CD4-positive, alpha-beta memory T cell (primary cell): ENCODE results near the gene HIC1. TPM values are rescaled to one million over a fixed set of nuclear protein-coding genes. Genes with fewer than 3 reads are reported as not detected.
"Not testable (repeated sequence)": the region's sequence is repeated elsewhere in the genome, so short reads cannot be mapped to it uniquely, and the experiment has no call there.

ENCODE experiments used
- CTCF ChIA-PET: fragments of 350-600 bp; sonication (Branson Sonifier 250); formaldehyde crosslinking; loops from one replicate; lab custom pipeline; 2021; ENCODE audit warnings: inconsistent platforms; ENCODE audit not compliant: partially characterized antibody; lab: Charles Lee
- POLR2A ChIA-PET: fragments of 350-600 bp; sonication (Branson Sonifier 250); formaldehyde crosslinking; loops from one replicate; lab custom pipeline; 2021; ENCODE audit not compliant: partially characterized antibody; lab: Charles Lee
- DNase-seq, 5 donors: peaks; one replicate each; pipeline versions ENCODE4 v3.0.0 to v3.0.0-alpha.2; 2020 to 2022; ENCODE audit warnings: mixed read lengths in 1 of 5
- H3K27ac ChIP-seq: one replicate; pipeline ENCODE4 v1.7.0; 2013; ENCODE audit warnings: low read depth, low read length
- H3K27me3 ChIP-seq: 2 replicates; pipeline ENCODE4 v1.7.0; 2013; ENCODE audit warnings: mild to moderate bottlenecking, low read length, moderate library complexity; ENCODE audit not compliant: insufficient read depth
- H3K36me3 ChIP-seq: 2 replicates; pipeline ENCODE4 v1.7.0; 2013; ENCODE audit warnings: mild to moderate bottlenecking, low read length, moderate library complexity; ENCODE audit not compliant: insufficient read depth
- H3K4me1 ChIP-seq: 2 replicates; pipeline ENCODE4 v1.7.0; 2013; ENCODE audit warnings: mild to moderate bottlenecking, low read length, moderate library complexity; ENCODE audit not compliant: insufficient read depth
- H3K4me3 ChIP-seq, 2 donors: one replicate each; pipeline ENCODE4 v1.7.0; 2013; ENCODE audit warnings: low read length in 2 of 2, mild to moderate bottlenecking in 1 of 2
- H3K9me3 ChIP-seq, 2 donors: one replicate each; pipeline ENCODE4 v1.7.0; 2013; ENCODE audit warnings: low read length in 2 of 2, control low read depth in 1 of 2; ENCODE audit not compliant: control insufficient read depth in 1 of 2
- H3K27ac Mint-ChIP-seq, 7 donors: one replicate each; pipeline ENCODE4 v1.8.0; 2020 to 2021; ENCODE audit warnings: mixed read lengths in 7 of 7, mild to moderate bottlenecking in 6 of 7, inconsistent platforms in 3 of 7, moderate library complexity in 3 of 7
- H3K27me3 Mint-ChIP-seq, 2 donors: one replicate each; pipeline ENCODE4 v1.8.0; 2020 to 2021; ENCODE audit warnings: mixed read lengths in 2 of 2
- H3K36me3 Mint-ChIP-seq, 2 donors: one replicate each; pipeline ENCODE4 v1.8.0; 2020 to 2021; ENCODE audit warnings: mixed read lengths in 2 of 2, inconsistent platforms in 1 of 2, mild to moderate bottlenecking in 1 of 2
- H3K4me1 Mint-ChIP-seq, 4 donors: one replicate each; pipeline ENCODE4 v1.8.0; 2020 to 2021; ENCODE audit warnings: mixed read lengths in 4 of 4, mild to moderate bottlenecking in 1 of 4
- H3K4me3 Mint-ChIP-seq, 8 donors: one replicate each; pipeline ENCODE4 v1.8.0; 2020 to 2021; ENCODE audit warnings: mixed read lengths in 8 of 8, mild to moderate bottlenecking in 7 of 8, moderate library complexity in 6 of 8, inconsistent platforms in 3 of 8
- H3K9me3 Mint-ChIP-seq, 8 donors: one replicate each; pipeline ENCODE4 v1.8.0; 2020 to 2021; ENCODE audit warnings: mixed read lengths in 8 of 8, mild to moderate bottlenecking in 5 of 8, inconsistent platforms in 3 of 8, moderate library complexity in 1 of 8
- intact Hi-C: fragments of 100-400 bp; cut with micrococcal nuclease; formaldehyde crosslinking; loops from one replicate; pipeline ENCODE4 v1.15.1; 2023
- polyA plus RNA-seq, 2 donors: library from polyadenylated mRNA; unstranded; fragments of 300-500 nt; fragmentation: Illumina TruSeq; gene quantifications; one replicate each; pipeline ENCODE4 v1.2.3, GENCODE V29; 2021
- total RNA-seq, 2 experiments: library from RNA; stranded (reverse); gene quantifications; one replicate each; pipeline ENCODE4 v1.2.3, GENCODE V29; 2021

Gene HIC1
- total and polyA plus RNA-seq, 4 experiments from 2014 or later = 0.39 to 5.2 (median 3.3) TPM

GRCh38 chr17:2013220-2013993 lies 41.5 kb upstream of the HIC1 start:
- H3K4me3 Mint-ChIP-seq, H3K27me3 ChIP-seq, H3K27me3 Mint-ChIP-seq, H3K36me3 Mint-ChIP-seq, H3K9me3 Mint-ChIP-seq, H3K27ac Mint-ChIP-seq, POLR2A ChIA-PET, intact Hi-C loops, H3K4me3 ChIP-seq, H3K4me1 Mint-ChIP-seq, H3K4me1 ChIP-seq, H3K36me3 ChIP-seq, H3K9me3 ChIP-seq, CTCF ChIA-PET, DNase-seq, H3K27ac ChIP-seq: not testable (repeated sequence)

GRCh38 chr17:2013994-2014317 lies 40.9 kb upstream of the HIC1 start:
- Histone ChIP-seq H3K27ac (no peak overlapping the region), H3K27me3 (no peaks in the 10 kb centered on the region), H3K4me1 (no peaks in the 10 kb centered on the region), H3K9me3 (no peaks in the 10 kb centered on the region), H3K36me3 (no peaks in the 10 kb centered on the region), H3K4me3 (no peak overlapping the region)
- Mint-ChIP-seq H3K27me3 (peaks cover 0 to 4% of the 10 kb centered on the region in 2 donors), H3K9me3 (peaks cover 0 to 2% (median 0%) of the 10 kb centered on the region in 8 donors), H3K4me3 (no peak overlapping the region), H3K27ac (no peak overlapping the region), H3K4me1 (peaks cover 0 to 5% (median under 1%) of the 10 kb centered on the region in 4 donors), H3K36me3 (peaks cover 0 to 4% of the 10 kb centered on the region in 2 donors)
- ChIA-PET CTCF (no interaction called here), POLR2A (no interaction called here)
- no peak for DNase-seq
- intact Hi-C loops = no loop called here

- ChIA-PET POLR2A (no interaction called here), CTCF (no interaction called here)
- no peak overlapping the region for H3K27ac Mint-ChIP-seq
- intact Hi-C loops = no loop called here
- H3K9me3 ChIP-seq = no peaks in the 10 kb centered on the region
- H3K27ac ChIP-seq = no peak overlapping the region
- no peak for DNase-seq
- no peak overlapping the region for H3K4me3 Mint-ChIP-seq
- peaks cover 0 to 6% of the 10 kb centered on the region in 2 donors for H3K27me3 Mint-ChIP-seq
- H3K4me1 Mint-ChIP-seq = peaks cover 0 to 5% (median under 1%) of the 10 kb centered on the region in 4 donors
- H3K36me3 ChIP-seq = no peaks in the 10 kb centered on the region
- H3K4me1 ChIP-seq = no peaks in the 10 kb centered on the region
- peaks cover 0 to 4% of the 10 kb centered on the region in 2 donors for H3K36me3 Mint-ChIP-seq
- H3K27me3 ChIP-seq = no peaks in the 10 kb centered on the region
- peaks cover 0 to 2% (median 0%) of the 10 kb centered on the region in 8 donors for H3K9me3 Mint-ChIP-seq
- no peak overlapping the region for H3K4me3 ChIP-seq
Observed at GRCh38 chr17:2015314-2015713, 39.6 kb upstream of the HIC1 start.

GRCh38 chr17:2016494-2016893 lies 38.4 kb upstream of the HIC1 start:
- Histone ChIP-seq H3K4me1 (no peaks in the 10 kb centered on the region), H3K4me3 (no peak overlapping the region), H3K36me3 (no peaks in the 10 kb centered on the region), H3K27me3 (no peaks in the 10 kb centered on the region), H3K9me3 (no peaks in the 10 kb centered on the region), H3K27ac (no peak overlapping the region)
- peaks cover 0 to 4% of the 10 kb centered on the region in 2 donors for H3K36me3 Mint-ChIP-seq
- H3K27me3 Mint-ChIP-seq = peaks cover 0 to 7% of the 10 kb centered on the region in 2 donors
- intact Hi-C loops = no loop called here
- H3K4me3 Mint-ChIP-seq = no peak overlapping the region
- peaks cover 0 to 2% (median 0%) of the 10 kb centered on the region in 8 donors for H3K9me3 Mint-ChIP-seq
- H3K4me1 Mint-ChIP-seq = peaks cover 0 to 5% (median 2%) of the 10 kb centered on the region in 4 donors
- POLR2A ChIA-PET = interaction anchor here (0.6 kb wide), 1 partner anchor 9 kb away, joined by 3 read pairs; the partner anchor contains the start of gene RTN4RL1
- CTCF ChIA-PET = no interaction called here
- no peak for DNase-seq
- no peak overlapping the region for H3K27ac Mint-ChIP-seq

GRCh38 chr17:2017274-2017941 lies 37.5 kb upstream of the HIC1 start:
- POLR2A ChIA-PET = interaction anchor here (0.6 kb wide), 1 partner anchor 8 kb away, joined by 3 read pairs; the partner anchor contains the start of gene RTN4RL1
- Mint-ChIP-seq H3K4me3 (no peak overlapping the region), H3K36me3 (peaks cover 0 to 4% of the 10 kb centered on the region in 2 donors), H3K27ac (no peak overlapping the region), H3K9me3 (peaks cover 0 to 2% (median 0%) of the 10 kb centered on the region in 8 donors), H3K4me1 (peaks cover 0 to 5% (median 2%) of the 10 kb centered on the region in 4 donors), H3K27me3 (peaks cover 0 to 6% of the 10 kb centered on the region in 2 donors)
- CTCF ChIA-PET = no interaction called here
- Histone ChIP-seq H3K36me3 (no peaks in the 10 kb centered on the region), H3K27me3 (no peaks in the 10 kb centered on the region), H3K27ac (no peak overlapping the region), H3K4me3 (no peak overlapping the region), H3K9me3 (no peaks in the 10 kb centered on the region), H3K4me1 (no peaks in the 10 kb centered on the region)
- DNase-seq = no peak
- intact Hi-C loops = no loop called here

GRCh38 chr17:2018716-2019510 lies 36.0 kb upstream of the HIC1 start:
- no peaks in the 10 kb centered on the region for H3K9me3 Mint-ChIP-seq
- intact Hi-C loops = no loop called here
- Histone ChIP-seq H3K36me3 (no peaks in the 10 kb centered on the region), H3K27ac (no peak overlapping the region), H3K9me3 (no peaks in the 10 kb centered on the region), H3K4me3 (no peak overlapping the region), H3K4me1 (peaks cover 10% of the 10 kb centered on the region), H3K27me3 (no peaks in the 10 kb centered on the region)
- H3K27me3 Mint-ChIP-seq = peaks cover 0 to 5% of the 10 kb centered on the region in 2 donors
- H3K4me3 Mint-ChIP-seq = peak overlapping the region in 1 of 8 donors; percentile 32
- H3K36me3 Mint-ChIP-seq = no peaks in the 10 kb centered on the region
- POLR2A ChIA-PET = no interaction called here
- CTCF ChIA-PET = no interaction called here
- no peak overlapping the region for H3K27ac Mint-ChIP-seq
- H3K4me1 Mint-ChIP-seq = peaks cover 2 to 13% (median 5%) of the 10 kb centered on the region in 4 donors
- no peak for DNase-seq

GRCh38 chr17:2019723-2020122 lies 35.2 kb upstream of the HIC1 start:
- no peak overlapping the region for H3K4me3 Mint-ChIP-seq
- H3K27ac Mint-ChIP-seq = no peak overlapping the region
- no peaks in the 10 kb centered on the region for H3K36me3 ChIP-seq
- ChIA-PET CTCF (no interaction called here), POLR2A (no interaction called here)
- peaks cover 17% of the 10 kb centered on the region for H3K4me1 ChIP-seq
- H3K27ac ChIP-seq = no peak overlapping the region
- H3K27me3 ChIP-seq = no peaks in the 10 kb centered on the region
- peaks cover 0 to 2% (median 0%) of the 10 kb centered on the region in 8 donors for H3K9me3 Mint-ChIP-seq
- no peak for DNase-seq
- peaks cover 0 to 5% of the 10 kb centered on the region in 2 donors for H3K27me3 Mint-ChIP-seq
- no peak overlapping the region for H3K4me3 ChIP-seq
- intact Hi-C loops = loop anchor here (5.0 to 10.0 kb wide), 2 partner anchors 115 to 147 kb away; no protein-coding TSS in a partner anchor
- H3K4me1 Mint-ChIP-seq = peaks cover 2 to 16% (median 5%) of the 10 kb centered on the region in 4 donors
- H3K36me3 Mint-ChIP-seq = no peaks in the 10 kb centered on the region
- no peaks in the 10 kb centered on the region for H3K9me3 ChIP-seq
